T-helper 2 cell treated with Interferon-gamma antibody and Interleukin-4, amounts not matched to agents 100 ng/mL and 5 ng/mL, for 36 hours (primary cell): ENCODE data around the gene AGPAT4. TPM values are rescaled to one million over a fixed set of nuclear protein-coding genes. Genes with fewer than 3 reads are reported as not detected.

ENCODE experiments used
- intact Hi-C: fragments of 100-400 bp; cut with micrococcal nuclease; formaldehyde crosslinking; loops from one replicate; pipeline ENCODE4 v1.15.1; 2023
- total RNA-seq: library from RNA; stranded (reverse); gene quantifications from 2 replicates; pipeline ENCODE4 v1.2.3, GENCODE V29; 2022

The AGPAT4 gene
- total RNA-seq, 1 donor from 2014 or later, result 12.5 TPM

DNA sequence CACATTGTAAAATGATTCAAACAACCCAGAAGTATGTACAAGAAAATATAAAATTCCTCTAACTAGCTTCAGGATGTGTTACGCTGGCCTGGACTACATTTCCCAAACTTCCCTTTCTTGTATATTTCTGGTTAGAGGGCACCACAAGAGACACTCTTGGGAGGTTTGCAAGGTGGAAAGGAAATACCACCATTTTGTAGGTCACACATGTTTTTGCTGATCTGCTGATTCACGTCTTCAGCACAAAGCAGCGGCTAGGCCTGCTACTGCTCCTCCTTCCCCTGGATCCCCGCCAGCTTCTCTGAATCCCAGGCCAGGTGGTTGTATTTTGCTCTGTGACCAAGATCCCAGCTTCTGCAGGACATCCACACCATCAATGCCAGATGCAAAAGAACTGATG, 104.2 kb downstream of the AGPAT4 start:
- intact Hi-C loops, result no loop called here

DNA sequence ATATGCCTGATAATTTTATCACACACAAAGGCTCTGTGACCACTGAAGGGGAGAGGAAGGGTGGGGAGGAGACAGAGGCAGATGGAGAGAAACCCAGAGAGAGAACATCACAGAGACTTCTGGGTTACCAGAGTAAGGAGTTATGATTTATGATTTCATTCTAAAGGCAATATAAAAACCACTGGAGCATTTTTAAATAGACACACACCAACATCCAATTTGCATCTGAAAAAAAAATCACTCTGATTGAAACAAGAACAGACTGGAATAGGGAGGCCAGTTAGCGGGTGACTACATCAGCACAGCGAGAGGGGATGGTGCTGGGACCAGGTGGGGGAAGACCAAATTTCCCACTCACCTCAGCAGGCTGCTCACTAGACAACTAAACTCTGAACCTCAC, 104.8 kb downstream of the AGPAT4 start:
- intact Hi-C loops, result no loop called here

DNA sequence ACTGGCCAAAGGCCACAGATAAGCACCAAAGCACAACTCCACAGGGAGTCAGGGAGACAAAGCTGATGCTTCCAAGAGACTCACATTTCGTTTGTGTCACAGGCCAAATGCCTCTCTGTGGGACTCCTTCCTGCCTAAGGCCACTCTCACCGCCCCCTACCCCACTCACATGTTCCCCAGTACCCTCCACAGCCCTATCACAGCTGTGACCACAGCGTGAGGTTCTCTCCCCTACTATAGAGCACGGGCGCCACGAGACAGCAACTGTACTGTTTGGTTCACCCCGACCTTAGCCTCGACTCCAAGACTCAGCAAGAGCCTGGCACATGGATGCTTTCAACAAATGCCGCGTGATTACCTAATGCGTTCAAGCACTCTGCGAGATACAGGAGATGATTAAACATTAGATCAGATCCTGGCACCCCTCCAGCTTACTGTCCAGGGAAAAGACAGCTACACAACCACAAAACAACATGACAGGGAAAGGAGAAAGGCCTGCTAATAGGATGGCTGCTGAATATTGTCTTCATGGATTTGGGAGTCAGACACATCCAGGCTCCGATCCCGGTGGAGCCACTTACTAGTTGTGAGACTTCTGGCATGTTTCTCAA, 105.5 kb downstream of the AGPAT4 start:
- intact Hi-C loops, result no loop called here

DNA sequence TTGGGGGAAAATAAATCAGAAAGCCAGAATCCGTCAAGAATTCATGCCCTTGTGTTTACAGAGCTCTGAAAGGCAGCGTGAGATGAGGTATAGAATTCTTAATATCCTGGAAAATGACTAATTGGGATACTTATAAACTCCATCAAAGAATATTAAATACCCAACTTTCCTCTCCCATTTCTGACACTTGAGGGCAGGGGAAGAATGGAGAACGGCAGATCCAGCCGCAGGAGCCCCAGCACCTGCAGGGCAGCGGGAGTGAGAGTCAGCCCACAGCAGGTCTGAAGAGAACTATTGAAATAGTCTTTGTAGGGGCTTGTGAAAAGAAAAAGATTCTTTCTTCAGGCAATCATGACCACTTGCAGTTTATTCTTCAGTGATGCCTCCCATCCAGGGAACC, 107.2 kb downstream of the AGPAT4 start:
- intact Hi-C loops, result no loop called here

DNA sequence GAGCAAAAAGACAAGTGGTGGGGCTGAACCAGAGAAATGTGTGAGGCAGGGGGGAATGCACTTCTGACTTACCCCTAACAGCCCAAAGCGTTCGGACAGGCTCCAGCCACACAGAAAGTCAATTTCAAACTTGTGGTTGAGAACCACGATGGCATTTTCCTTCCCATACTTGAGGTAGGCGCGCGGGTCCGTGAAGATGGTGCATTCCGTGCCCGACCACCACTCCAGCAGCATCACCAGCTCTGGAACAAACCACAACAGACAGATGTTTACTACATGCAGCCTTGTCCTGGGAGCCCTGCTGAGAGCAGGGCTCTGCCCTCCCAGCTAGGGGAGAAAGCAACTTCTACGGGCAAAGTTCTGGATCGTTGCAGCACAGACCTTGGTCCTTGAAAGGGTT, 107.7 kb downstream of the AGPAT4 start:
- intact Hi-C loops, result no loop called here

DNA sequence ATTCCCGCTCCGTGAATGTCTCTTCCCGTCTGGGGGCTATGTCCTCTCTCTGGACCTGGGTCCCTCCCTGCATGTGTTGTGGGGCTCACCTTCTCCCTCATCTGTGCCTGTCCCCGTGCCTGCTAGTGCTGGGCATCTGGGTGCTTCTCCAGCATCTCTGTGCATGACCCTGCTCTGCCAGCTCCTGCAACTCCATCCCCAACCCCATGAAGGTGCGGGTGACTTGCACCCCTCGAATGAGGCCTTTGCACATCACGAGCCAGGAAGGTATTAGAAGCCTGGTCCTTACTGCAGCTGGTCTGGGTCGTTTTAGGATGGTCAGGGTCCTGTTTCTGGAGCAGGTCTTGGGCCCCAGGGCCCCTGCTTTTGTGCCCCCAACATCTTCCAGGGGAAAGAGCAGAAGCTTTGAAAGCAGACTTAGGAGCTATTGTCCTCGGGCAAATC, 109.7 kb downstream of the AGPAT4 start:
- intact Hi-C loops, result no loop called here

DNA sequence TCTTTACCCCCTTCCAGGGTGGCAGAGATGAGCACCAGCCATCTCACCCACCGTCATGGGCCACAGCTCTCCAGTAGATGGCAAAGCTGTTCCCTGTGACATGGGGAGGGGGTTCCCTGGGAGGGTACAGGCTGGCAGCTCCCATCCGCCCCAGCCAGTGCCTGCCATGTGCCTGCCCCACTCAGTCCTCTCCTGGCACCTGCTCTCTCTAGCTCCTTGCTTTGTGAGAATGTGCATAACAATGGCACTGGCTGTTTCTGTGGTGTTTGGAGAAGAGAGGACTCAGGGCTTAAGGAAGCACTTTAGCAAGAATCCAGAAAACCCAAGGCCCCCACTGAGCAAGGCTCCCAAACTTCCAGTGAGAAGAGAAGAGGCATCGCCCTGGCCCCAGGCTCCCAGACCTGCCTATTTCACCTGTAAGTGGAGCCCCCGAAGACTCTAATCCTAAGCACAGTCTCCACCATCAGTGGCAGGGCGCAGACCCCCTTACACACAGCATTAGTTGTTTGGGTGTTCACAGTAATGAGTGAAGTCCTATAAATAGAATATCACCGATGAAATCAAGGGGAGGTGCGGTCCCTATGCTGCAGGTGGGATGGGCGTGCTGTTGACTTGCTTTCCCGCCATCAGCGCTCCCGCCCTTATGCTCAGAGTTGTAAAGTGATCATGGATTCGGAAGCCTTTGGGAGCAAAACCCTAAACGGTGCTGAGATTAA, 110.2 kb downstream of the AGPAT4 start:
- intact Hi-C loops, result no loop called here

DNA sequence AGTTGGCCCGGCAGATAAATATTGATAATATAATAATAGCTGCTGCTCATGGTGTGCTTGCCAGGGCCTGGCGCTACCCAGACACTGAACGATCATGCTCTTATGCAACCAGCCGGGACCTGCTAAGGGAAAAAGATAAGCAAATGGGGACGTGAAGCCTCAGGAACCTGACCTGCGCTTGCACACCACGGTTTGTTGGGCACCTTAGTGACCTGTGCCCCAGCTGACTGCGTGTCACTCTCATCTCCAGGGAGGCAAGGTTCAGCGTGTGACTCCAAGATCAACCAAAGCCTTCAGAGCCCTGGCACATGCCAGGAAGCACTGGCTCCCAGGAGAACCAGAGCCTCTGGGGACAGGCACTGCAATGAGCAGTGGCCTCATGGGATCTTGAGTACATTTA, 111.1 kb downstream of the AGPAT4 start:
- intact Hi-C loops, result no loop called here

DNA sequence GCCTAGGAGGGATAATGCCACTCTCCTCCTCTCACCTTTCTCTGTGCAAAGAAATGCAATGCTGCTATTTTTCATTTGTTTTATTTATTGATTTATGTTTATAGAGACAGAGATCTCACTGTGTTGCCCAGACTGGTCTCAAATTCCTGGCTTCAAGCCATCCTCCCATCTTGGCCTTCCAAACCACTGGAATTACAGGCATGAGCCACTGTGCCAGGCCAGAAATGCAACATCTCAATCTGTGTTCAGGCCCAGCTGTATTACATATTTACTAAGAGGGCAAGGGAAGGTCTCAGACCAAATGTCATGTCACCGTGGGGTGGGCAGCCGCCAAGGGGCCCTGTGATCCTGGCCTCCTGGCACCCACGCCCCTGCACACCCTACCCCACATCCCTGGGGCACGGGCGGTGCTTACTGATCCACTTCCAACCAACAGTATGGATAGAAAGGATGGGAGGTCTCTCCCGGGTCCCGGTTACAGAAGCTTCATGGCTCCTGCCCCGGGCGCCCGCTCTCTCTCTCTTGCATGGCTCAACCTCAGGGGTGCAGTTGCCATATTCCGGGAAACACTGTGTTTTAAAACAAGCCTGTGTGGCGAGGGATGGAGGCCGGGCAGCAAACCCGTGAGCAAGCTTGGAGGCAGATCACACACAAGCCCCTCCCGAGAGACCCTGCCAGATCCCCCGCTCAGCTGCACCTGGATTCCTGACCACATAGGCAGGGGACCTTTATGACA, 111.8 kb downstream of the AGPAT4 start:
- intact Hi-C loops, result no loop called here

DNA sequence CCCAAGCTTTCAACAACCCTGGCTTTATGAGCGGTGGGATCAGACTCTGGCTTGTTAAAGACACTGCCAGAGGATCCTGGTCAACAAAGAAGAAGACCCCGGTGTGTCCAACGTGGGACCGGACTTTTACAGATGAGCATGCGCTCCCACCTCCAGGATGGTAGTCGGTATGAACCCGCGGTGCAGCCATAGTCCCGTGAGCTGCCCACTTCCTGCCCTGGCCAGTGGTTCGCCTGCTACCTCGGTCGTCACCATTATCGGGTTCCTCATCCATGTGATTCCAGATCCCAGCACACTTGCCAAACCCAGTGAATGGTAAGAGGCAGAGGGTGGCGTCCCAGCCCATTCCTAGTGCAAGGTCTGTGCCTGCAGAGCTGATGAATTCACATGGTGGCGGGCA, 112.7 kb downstream of the AGPAT4 start:
- intact Hi-C loops, result no loop called here

DNA sequence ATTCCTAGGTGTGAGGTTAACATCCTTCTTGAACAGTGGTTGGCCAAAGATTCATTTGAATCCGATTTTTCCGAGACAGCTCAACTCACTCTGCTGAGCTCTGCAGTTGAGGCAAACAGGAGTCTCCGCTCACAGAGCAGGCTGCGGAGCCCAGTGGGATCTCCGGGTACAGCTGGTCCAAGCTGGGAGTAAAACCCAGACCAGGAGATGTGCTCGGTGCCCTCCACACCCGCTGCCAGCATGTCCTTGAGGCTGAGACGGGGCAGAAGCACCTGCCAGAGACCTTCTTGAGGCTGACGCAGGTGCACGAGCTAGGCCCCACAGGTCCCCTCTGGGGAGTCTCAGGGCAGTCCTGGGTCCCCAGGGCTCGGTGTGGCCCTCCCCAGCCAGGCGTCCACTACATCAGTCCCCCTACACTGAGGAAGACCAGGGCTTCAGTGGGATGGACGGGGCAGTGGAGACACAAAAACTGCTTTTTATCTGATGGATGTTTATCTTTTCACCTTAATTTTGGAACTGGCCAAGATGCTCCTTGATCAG, 119.0 kb downstream of the AGPAT4 start:
- intact Hi-C loops, result loop anchor here (1.0 kb wide), 1 partner anchor 215 kb away; no protein-coding TSS in a partner anchor

DNA sequence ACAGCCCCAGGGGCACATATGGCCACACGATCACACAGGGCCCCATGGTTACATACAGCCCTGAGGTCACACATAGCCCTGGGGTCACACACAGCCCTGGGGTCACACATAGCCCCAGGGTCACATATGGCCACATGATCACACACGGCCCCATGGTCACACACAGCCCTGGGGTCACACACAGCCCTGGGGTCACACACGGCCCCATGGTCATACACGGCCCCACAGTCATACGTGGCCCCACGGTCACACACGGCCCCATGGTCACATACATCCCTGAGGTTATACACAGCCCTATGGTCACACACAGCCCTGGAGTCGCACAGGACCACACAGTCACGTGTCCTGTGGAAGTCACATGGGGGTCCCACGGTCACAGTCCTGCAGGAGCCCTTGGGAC, 120.1 kb downstream of the AGPAT4 start:
- intact Hi-C loops, result no loop called here

DNA sequence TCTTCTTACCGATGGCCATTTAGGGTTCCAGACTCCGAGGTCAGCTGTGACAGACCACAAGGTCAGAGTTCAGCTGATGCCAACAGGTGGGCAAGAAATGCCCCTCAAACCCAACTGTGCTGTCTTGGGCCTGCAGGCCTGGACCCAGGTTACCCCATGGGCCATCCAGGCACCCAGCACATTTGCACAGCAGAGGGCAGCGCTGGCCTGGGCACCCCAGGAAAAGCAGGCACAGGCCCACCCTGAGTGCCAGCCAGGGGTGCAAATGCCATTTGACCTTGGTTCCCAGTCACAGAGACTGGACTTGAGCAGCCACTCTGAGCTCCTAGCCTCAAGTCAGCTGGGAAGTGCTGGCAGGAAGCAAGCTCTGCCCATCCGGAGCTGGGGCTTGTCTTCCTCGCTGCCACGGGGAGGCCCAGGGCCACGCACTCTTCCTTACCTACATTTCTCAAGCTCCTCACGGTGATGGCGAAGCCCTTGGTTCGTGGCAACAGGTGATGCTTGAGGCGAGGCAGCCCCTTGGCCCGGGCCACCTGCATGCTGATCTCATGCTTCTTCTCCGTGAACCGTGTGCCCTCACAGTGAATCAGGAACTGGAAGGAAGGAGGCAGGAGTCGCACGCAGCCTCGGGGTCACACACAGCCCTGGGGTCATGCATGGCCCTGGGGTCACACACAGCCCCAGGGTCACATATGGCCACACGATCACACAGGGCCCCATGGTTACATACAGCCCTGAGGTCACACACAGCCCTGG, 120.8 kb downstream of the AGPAT4 start:
- intact Hi-C loops, result no loop called here

DNA sequence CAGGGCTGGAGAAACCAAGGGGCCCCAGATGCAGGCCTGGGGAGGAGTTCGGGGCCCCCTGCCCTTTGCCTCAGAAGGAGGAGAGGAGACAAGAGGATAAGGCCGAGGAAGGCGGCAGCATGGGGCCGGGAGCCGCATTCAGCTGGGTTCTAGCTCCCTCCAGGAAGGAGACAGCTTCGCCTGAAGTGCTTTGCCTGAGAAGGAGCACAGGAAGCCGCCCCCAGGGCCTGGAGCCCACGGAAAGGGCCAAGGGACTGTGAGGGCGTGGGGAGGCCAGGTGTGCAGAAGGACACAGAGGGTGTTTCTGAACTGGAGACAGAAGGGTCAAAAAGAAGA, 121.4 kb downstream of the AGPAT4 start:
- intact Hi-C loops, result no loop called here

DNA sequence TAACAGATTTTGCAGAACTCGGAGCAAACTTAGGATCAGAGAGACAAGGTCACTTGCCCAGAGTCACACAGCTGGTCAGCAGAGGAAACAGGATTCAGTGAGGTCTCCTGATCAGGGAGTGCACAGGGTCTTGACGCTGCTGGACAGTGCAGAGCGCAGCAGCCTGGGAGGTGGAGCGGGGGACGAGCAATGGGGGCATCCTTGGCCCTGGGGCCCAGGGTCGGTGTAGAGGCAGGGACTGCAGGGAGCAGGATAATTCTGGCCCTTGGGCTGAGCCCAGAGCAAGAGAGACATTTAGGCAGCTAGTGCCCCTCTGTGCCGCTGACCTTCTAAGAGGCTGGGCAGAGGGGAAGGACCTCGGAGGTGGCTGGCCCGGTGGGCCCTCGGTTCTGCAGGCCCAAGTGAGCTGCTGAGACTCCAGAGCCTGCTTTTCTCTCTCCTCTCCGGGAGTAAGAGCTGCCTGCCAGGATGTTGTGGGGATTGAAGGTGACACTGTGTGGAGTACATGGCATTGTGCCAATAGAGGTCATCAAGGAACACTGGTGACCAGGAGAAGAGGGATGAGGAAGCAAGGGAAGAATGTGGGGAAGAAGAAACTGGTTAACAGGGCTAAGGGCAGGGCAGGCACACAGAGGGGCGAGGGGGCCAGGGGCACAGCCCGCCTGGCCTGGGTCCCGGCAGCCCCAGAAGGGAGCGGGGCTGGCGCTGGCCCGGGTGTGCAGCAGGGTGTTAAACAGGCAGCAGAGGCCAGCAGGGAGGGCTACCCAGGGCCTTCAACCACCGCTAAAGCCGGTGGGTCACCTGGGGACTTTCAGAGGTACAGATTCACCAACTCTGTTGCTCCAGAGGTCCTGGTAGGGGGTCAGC, 122.0 kb downstream of the AGPAT4 start:
- intact Hi-C loops, result no loop called here

DNA sequence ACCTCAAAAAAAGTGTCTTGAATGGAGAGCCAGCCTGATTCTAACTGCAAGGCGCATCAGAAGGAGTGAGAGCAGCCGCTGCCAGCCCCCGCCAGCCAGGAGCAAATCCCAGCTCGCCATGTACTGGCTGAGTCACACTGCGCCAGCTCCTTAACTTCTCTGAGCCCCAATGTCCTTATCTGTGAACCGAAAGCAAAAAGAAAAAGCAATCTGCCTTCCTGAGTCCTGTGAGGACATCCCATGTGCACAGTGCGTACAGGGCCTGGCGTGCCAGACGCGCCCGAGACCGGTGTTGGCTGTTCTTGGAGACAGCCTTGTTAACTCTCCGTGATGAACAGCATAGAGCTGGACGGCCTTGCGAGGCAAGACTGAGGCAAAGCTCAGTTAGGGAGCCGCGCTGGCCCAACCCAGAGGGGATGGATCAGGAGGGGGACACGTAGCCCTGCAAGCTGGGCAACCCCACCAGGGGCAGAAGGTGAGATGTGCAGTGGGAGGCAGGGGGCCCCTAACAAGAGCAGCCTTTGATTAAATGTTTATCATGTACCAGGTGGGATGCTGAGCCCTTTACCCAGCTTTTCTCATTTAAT, 122.7 kb downstream of the AGPAT4 start:
- intact Hi-C loops, result no loop called here

DNA sequence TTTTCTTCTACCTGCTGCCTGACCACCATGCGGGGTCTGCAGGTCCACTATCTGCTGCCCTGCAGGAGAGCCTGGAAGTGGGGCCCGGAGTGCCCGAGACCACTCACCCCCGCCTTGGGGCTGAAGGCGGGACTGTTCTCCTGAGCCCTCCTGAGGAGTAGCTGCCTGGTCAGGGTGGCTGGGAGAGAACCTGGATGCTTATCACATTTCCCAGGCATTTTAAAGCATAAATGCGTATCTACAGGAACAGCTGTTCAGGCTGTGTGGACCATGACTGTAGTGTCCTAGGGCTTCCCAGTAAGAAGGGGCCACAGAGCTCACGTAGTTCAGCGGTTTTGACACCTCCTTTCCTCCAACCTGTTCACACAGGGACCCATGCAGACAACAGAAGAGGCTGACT, 123.3 kb downstream of the AGPAT4 start:
- intact Hi-C loops, result no loop called here

DNA sequence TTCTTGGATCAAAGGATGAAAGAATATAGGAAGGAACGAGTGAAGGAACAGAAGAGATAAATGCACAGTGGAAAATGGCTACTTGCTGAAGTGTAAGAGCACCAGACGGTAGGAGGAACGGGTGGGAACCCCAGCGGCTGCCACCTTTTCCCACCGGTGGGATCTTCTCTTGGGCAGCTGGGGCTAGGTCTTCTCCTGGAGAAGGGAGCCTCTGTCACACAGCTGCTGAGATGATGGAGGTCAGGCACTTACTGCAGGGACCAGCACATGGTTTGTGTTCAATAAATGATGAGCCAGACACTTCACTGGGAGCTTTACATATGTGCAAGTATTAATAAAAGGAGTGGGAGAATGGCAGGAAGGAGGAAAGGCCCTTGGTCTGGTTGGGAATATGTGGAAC, 123.7 kb downstream of the AGPAT4 start:
- intact Hi-C loops, result no loop called here

DNA sequence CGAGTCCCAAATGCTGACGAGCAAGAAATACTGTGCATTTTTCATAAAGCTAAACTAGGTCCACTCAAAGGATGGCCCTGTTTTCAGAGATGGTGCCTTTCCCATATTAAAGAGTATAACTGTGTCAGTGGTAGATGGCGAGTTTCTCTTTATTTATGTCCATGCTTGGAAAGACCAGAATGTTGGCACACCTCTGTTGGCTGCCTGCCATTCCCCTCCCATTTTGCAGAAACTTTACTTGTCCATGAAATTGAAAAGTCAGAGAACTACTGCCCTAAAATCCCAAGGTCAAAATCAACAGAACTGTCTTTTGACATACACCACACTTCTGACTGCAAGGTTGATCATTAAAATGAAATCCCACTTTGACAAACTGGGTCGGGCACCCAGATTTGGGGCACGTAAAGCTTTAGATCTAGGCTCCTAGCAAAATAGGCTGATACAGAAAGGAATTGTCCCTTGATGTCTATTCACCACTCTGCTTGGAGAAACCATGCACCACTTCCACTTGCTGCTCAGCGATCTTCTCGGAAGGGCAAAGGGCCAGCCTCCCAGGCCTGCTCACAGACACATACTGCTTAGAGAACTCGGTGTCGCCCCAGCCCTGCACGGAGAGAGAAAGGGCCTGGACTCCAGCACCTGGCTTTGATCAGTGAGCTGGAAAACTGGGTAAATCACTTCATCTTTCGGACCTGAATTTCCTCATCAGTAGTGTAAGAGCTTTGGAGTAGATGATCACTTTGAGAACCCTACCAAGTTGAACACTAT, 130.0 kb downstream of the AGPAT4 start:
- intact Hi-C loops, result no loop called here

DNA sequence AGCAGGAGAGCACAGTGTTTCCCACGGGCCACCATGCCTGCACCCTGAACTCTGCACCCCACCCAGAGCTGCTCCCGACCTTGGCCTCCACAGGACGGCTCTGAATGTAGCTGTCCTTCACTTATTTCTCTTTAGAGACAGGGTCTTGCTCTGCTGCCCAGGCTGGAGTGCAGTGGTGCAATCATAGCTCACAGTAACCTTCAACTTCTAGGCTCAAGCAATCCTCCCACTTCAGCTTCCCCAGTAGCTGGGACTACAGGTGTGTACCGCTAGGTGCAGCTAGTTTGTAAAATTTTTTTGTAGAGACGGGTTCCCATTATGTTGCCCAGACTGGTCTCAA, 130.9 kb downstream of the AGPAT4 start:
- intact Hi-C loops, result no loop called here
